Measurements from ENCODE around the gene NACC2.

Gene NACC2

DNA sequence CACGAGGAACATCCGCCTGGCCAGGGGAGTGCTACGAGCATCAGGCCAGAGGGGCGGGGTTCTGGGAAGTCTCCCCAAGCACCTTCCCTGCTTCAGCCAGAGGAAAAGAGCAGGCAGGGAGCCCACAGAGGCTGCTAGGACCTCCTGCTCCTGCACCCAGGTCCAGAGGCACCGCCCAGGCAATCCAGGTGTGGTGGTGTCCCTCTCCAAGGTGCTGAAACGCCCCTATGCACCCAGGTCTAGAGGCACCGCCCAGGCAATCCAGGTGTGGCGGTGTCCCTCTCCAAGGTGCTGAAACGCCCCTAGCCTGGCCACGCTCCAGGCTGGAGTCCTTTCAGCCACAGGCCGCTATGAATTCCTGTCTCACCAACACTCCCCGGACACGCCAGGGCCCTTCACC lies 123.2 kb downstream of the NACC2 start (continued):
- TF ChIP-seq, protein P1, sequence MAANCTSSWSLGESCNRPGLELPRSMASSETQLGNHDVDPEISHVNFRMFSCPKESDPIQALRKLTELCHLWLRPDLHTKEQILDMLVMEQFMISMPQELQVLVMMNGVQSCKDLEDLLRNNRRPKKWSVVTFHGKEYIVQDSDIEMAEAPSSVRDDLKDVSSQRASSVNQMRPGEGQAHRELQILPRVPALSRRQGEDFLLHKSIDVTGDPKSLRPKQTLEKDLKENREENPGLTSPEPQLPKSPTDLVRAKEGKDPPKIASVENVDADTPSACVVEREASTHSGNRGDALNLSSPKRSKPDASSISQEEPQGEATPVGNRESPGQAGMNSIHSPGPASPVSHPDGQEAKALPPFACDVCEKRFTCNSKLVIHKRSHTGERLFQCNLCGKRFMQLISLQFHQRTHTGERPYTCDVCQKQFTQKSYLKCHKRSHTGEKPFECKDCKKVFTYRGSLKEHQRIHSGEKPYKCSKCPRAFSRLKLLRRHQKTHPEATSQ (tag by site-specific recombination; IDR thresholded peaks at IDR 0.05): no peak
- no peak for TF ChIP-seq ZNF341 (tag by site-specific recombination; IDR thresholded peaks at IDR 0.05; ENCODE audit: low read depth)
- TF ChIP-seq ZNF701 (tag by site-specific recombination; IDR thresholded peaks at IDR 0.05): no peak
- TF ChIP-seq ZNF114 (tag by site-specific recombination; IDR thresholded peaks at IDR 0.05): no peak
- TF ChIP-seq ZNF132 (tag by site-specific recombination; IDR thresholded peaks at IDR 0.05; ENCODE audit: borderline replicate concordance): no peak
- TF ChIP-seq, protein P2, sequence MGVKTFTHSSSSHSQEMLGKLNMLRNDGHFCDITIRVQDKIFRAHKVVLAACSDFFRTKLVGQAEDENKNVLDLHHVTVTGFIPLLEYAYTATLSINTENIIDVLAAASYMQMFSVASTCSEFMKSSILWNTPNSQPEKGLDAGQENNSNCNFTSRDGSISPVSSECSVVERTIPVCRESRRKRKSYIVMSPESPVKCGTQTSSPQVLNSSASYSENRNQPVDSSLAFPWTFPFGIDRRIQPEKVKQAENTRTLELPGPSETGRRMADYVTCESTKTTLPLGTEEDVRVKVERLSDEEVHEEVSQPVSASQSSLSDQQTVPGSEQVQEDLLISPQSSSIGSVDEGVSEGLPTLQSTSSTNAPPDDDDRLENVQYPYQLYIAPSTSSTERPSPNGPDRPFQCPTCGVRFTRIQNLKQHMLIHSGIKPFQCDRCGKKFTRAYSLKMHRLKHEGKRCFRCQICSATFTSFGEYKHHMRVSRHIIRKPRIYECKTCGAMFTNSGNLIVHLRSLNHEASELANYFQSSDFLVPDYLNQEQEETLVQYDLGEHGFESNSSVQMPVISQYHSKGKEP (tag by site-specific recombination; IDR thresholded peaks at IDR 0.05): no peak
- TF ChIP-seq, protein P3, sequence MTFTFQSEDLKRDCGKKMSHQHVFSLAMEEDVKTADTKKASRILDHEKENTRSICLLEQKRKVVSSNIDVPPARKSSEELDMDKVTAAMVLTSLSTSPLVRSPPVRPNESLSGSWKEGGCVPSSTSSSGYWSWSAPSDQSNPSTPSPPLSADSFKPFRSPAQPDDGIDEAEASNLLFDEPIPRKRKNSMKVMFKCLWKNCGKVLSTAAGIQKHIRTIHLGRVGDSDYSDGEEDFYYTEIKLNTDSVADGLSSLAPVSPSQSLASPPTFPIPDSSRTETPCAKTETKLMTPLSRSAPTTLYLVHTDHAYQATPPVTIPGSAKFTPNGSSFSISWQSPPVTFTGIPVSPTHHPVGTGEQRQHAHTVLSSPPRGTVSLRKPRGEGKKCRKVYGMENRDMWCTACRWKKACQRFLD (tag by site-specific recombination; IDR thresholded peaks at IDR 0.05): no peak
- no peak for TF ChIP-seq ZNF354C (tag by site-specific recombination; IDR thresholded peaks at IDR 0.05; ENCODE audit: borderline replicate concordance, low read depth)
- no peak for TF ChIP-seq TCF7L2 (IDR thresholded peaks at IDR 0.05; ENCODE audit: borderline replicate concordance, low read depth, low read length)
- TF ChIP-seq, protein P4, sequence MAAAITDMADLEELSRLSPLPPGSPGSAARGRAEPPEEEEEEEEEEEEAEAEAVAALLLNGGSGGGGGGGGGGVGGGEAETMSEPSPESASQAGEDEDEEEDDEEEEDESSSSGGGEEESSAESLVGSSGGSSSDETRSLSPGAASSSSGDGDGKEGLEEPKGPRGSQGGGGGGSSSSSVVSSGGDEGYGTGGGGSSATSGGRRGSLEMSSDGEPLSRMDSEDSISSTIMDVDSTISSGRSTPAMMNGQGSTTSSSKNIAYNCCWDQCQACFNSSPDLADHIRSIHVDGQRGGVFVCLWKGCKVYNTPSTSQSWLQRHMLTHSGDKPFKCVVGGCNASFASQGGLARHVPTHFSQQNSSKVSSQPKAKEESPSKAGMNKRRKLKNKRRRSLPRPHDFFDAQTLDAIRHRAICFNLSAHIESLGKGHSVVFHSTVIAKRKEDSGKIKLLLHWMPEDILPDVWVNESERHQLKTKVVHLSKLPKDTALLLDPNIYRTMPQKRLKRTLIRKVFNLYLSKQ (tag by site-specific recombination; IDR thresholded peaks at IDR 0.05; ENCODE audit: borderline replicate concordance): no peak
- no peak for TF ChIP-seq ZNF791 (tag by site-specific recombination; IDR thresholded peaks at IDR 0.05)
- TF ChIP-seq HOXC10 (CRISPR knock-in tag; IDR thresholded peaks at IDR 0.05): peak; percentile 91; the same call in 1 of the 2 replicates
- no peak for TF ChIP-seq ZIC2 (tag by site-specific recombination; IDR thresholded peaks at IDR 0.05)
- no peak for TF ChIP-seq ZNF416 (tag by site-specific recombination; IDR thresholded peaks at IDR 0.05)
- TF ChIP-seq OVOL3 (tag by site-specific recombination; IDR thresholded peaks at IDR 0.05): no peak
- TF ChIP-seq, protein P5, sequence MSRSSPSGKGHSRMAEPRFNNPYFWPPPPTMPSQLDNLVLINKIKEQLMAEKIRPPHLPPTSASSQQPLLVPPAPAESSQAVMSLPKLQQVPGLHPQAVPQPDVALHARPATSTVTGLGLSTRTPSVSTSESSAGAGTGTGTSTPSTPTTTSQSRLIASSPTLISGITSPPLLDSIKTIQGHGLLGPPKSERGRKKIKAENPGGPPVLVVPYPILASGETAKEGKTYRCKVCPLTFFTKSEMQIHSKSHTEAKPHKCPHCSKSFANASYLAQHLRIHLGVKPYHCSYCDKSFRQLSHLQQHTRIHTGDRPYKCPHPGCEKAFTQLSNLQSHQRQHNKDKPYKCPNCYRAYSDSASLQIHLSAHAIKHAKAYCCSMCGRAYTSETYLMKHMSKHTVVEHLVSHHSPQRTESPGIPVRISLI (tag by site-specific recombination; IDR thresholded peaks at IDR 0.05): no peak
- TF ChIP-seq ZNF155 (tag by site-specific recombination; IDR thresholded peaks at IDR 0.05): no peak
- peak; percentile 48; the same call in 1 of the 2 replicates for TF ChIP-seq GLIS2 (tag by site-specific recombination; IDR thresholded peaks at IDR 0.05)
- TF ChIP-seq SP3 (tag by site-specific recombination; IDR thresholded peaks at IDR 0.05): peak; percentile 49; the same call in 1 of the 2 replicates
- TF ChIP-seq ZNF776 (tag by site-specific recombination; IDR thresholded peaks at IDR 0.05; ENCODE audit: borderline replicate concordance): no peak
- TF ChIP-seq KLF8 (tag by site-specific recombination; IDR thresholded peaks at IDR 0.05): peak; percentile 66
- TF ChIP-seq ZNF23 (tag by site-specific recombination; IDR thresholded peaks at IDR 0.05; ENCODE audit: borderline replicate concordance): no peak
- TF ChIP-seq BCL11A (tag by site-specific recombination; IDR thresholded peaks at IDR 0.05; ENCODE audit: low read depth): no peak
- no peak for TF ChIP-seq ZNF660 (tag by site-specific recombination; IDR thresholded peaks at IDR 0.05)
- TF ChIP-seq ZNF169 (tag by site-specific recombination; IDR thresholded peaks at IDR 0.05): no peak
- TF ChIP-seq ZFP3 (tag by site-specific recombination; IDR thresholded peaks at IDR 0.05; ENCODE audit: low read depth): no peak
- TF ChIP-seq, protein P6, sequence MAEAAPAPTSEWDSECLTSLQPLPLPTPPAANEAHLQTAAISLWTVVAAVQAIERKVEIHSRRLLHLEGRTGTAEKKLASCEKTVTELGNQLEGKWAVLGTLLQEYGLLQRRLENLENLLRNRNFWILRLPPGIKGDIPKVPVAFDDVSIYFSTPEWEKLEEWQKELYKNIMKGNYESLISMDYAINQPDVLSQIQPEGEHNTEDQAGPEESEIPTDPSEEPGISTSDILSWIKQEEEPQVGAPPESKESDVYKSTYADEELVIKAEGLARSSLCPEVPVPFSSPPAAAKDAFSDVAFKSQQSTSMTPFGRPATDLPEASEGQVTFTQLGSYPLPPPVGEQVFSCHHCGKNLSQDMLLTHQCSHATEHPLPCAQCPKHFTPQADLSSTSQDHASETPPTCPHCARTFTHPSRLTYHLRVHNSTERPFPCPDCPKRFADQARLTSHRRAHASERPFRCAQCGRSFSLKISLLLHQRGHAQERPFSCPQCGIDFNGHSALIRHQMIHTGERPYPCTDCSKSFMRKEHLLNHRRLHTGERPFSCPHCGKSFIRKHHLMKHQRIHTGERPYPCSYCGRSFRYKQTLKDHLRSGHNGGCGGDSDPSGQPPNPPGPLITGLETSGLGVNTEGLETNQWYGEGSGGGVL (tag by site-specific recombination; IDR thresholded peaks at IDR 0.05): no peak
- TF ChIP-seq SCRT1 (tag by site-specific recombination; IDR thresholded peaks at IDR 0.05; ENCODE audit: borderline replicate concordance): no peak
- no peak for TF ChIP-seq ZNF624 (tag by site-specific recombination; IDR thresholded peaks at IDR 0.05)
- no peak for TF ChIP-seq ZNF302 (tag by site-specific recombination; IDR thresholded peaks at IDR 0.05; ENCODE audit: low read depth)
- no peak for TF ChIP-seq ZNF76 (tag by site-specific recombination; IDR thresholded peaks at IDR 0.05; ENCODE audit: borderline replicate concordance, low read depth)

All from HEK293 (cell line).